Liver (tissue), 9 donors: ENCODE measurements around the gene ASB7. TPM values are rescaled to one million over a fixed set of nuclear protein-coding genes. Genes with fewer than 3 reads are reported as not detected.
"Not testable (repeated sequence)": the region's sequence is repeated elsewhere in the genome, so short reads cannot be mapped to it uniquely, and the experiment has no call there.

ENCODE experiments used
- DNase-seq: peaks from one replicate; pipeline ENCODE4 v3.0.0-alpha.2; 2017; ENCODE audit warnings: low spot score
- H3K27ac ChIP-seq, 2 donors: one replicate each; pipeline ENCODE4 v1.7.0; 2013; ENCODE audit warnings: inconsistent platforms in 2 of 2, low read length in 2 of 2, control low read depth in 1 of 2, low read depth in 1 of 2, mild to moderate bottlenecking in 1 of 2
- H3K27me3 ChIP-seq, 4 donors: one replicate each; pipeline versions ENCODE4 v1.6.1 to v1.7.0; 2013; ENCODE audit warnings: low read length in 3 of 4, inconsistent platforms in 1 of 4, mild to moderate bottlenecking in 1 of 4, moderate library complexity in 1 of 4; ENCODE audit not compliant: control insufficient read depth in 4 of 4, insufficient read depth in 4 of 4
- H3K36me3 ChIP-seq, 4 donors: one replicate each; pipeline versions ENCODE4 v1.6.1 to v1.7.0; 2013; ENCODE audit warnings: low read length in 3 of 4, mild to moderate bottlenecking in 3 of 4, low read depth in 1 of 4, moderate library complexity in 1 of 4; ENCODE audit not compliant: control insufficient read depth in 4 of 4, insufficient read depth in 3 of 4
- H3K4me1 ChIP-seq, 4 donors: one replicate each; pipeline versions ENCODE4 v1.6.1 to v1.7.0; 2013; ENCODE audit warnings: low read length in 3 of 4, mild to moderate bottlenecking in 3 of 4, moderate library complexity in 1 of 4; ENCODE audit not compliant: control insufficient read depth in 4 of 4, insufficient read depth in 4 of 4
- H3K4me3 ChIP-seq, 3 donors: one replicate each; pipeline versions ENCODE4 v1.6.1 to v1.7.0; 2013; ENCODE audit warnings: low read length in 3 of 3, control low read depth in 1 of 3, low read depth in 1 of 3, mild to moderate bottlenecking in 1 of 3
- H3K9ac ChIP-seq, 2 donors: one replicate each; pipeline ENCODE4 v1.7.0; 2013; ENCODE audit warnings: low read length in 2 of 2, mild to moderate bottlenecking in 2 of 2, moderate library complexity in 2 of 2, control low read depth in 1 of 2, low read depth in 1 of 2
- H3K9me3 ChIP-seq, 4 donors: one replicate each; pipeline versions ENCODE4 v1.6.1 to v1.7.0; 2013; ENCODE audit warnings: low read length in 3 of 4; ENCODE audit not compliant: control insufficient read depth in 4 of 4
- EGR1 ChIP-seq, 2 donors: IDR thresholded peaks; 2 replicates each; pipeline ENCODE4 v1.6.1; 2016 to 2018; ENCODE audit warnings: antibody characterized with exemption in 2 of 2, low read depth in 2 of 2
- FOXA1 ChIP-seq: IDR thresholded peaks from 2 replicates; pipeline ENCODE4 v1.6.1; 2016; ENCODE audit warnings: antibody characterized with exemption
- GABPA ChIP-seq, 2 donors: IDR thresholded peaks in 1 of 2; conservative IDR thresholded peaks in 1 of 2; 2 replicates each; pipeline ENCODE4 v1.6.1; 2016; ENCODE audit warnings: antibody characterized with exemption in 2 of 2, mild to moderate bottlenecking in 1 of 2, moderate library complexity in 1 of 2
- HNF4A ChIP-seq, 2 donors: conservative IDR thresholded peaks; 2 replicates each; pipeline ENCODE4 v1.6.1; 2016; ENCODE audit warnings: antibody characterized with exemption in 2 of 2, mild to moderate bottlenecking in 2 of 2
- RAD21 ChIP-seq, 2 donors: IDR thresholded peaks; 2 replicates each; pipeline ENCODE4 v1.6.1; 2016; ENCODE audit warnings: antibody characterized with exemption in 2 of 2, mild to moderate bottlenecking in 2 of 2
- RXRA ChIP-seq, 2 donors: IDR thresholded peaks; 2 replicates each; pipeline ENCODE4 v1.6.1; 2017 to 2018; ENCODE audit warnings: antibody characterized with exemption in 2 of 2, mild to moderate bottlenecking in 1 of 2
- YY1 ChIP-seq: IDR thresholded peaks from 2 replicates; pipeline ENCODE4 v1.6.1; 2016; ENCODE audit warnings: antibody characterized with exemption, mild to moderate bottlenecking
- whole genome bisulfite sequencing: extraction: QIAGEN DNeasy Blood & Tissue Kit; methylation state at CpG from one replicate; pipeline ENCODE4 v1.1.7; 2013; 5-methylcytosine and 5-hydroxymethylcytosine counted together
- polyA plus RNA-seq, 2 donors: library from polyadenylated mRNA; stranded (reverse) in 1 of 2; unstranded in 1 of 2; fragments of 200-250 nt in 1 of 2; fragments of >200 nt in 1 of 2; fragmentation: Nextera tagmentation in 1 of 2; extraction: Ambion mirVana in 1 of 2; gene quantifications; one replicate each; pipeline versions ENCODE4 v1.2.1 to v1.2.3, GENCODE V29; 2013 to 2015
- total RNA-seq, 2 donors: library from RNA; depleted of rRNA; stranded (reverse); fragments of >200 nt; gene quantifications; one replicate each; pipeline ENCODE4 v1.2.3, GENCODE V29; 2014
- TF ChIP-seq, protein P1 (sequence below): IDR thresholded peaks from 2 replicates; pipeline ENCODE4 v1.6.1; 2016; ENCODE audit warnings: antibody characterized with exemption
- TF ChIP-seq, protein P2 (sequence below): fragments of 150-350 bp; IDR thresholded peaks from 2 replicates; pipeline ENCODE4 v1.5.1; 2017; ENCODE audit warnings: improper control_type of control experiment, low read depth, low read length; ENCODE audit not compliant: missing input control
- TF ChIP-seq, protein P3 (sequence below): IDR thresholded peaks from 2 replicates; pipeline ENCODE4 v1.6.1; 2016; ENCODE audit warnings: antibody characterized with exemption
- donor health status: healthy.
- donor health status: healthy.
- donor health status: healthy.
- donor health status: healthy.
- donor health status: healthy.

The ASB7 gene
- total and polyA plus RNA-seq, 4 donors = 3.7 to 12.6 (median 6.5) TPM

DNA sequence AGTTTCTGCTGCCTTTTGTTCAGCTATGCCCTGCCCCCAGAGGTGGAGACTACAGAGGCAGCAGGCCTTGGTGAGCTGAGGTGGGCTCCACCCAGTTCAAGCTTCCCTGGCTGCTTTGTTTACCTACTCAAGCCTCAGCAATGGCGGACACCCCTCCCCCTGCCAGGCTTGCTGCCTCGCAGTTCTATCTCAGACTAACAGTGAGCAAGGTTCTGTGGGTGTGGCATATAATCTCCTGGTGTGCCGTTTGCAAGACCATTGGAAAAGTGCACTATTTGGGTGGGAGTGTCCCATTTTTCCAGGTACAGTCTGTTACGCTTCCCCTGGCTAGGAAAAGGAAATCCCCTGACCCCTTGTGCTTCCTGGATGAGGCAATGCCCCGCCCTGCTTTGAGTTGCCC is 76.8 kb downstream of the ASB7 start:
- 90% methylated on average over 5 of the region's 5 CpGs for WGBS
- H3K27me3 ChIP-seq, H3K4me1 ChIP-seq, H3K9me3 ChIP-seq, DNase-seq, H3K4me3 ChIP-seq, H3K27ac ChIP-seq, H3K36me3 ChIP-seq, H3K9ac ChIP-seq: not testable (repeated sequence)

DNA sequence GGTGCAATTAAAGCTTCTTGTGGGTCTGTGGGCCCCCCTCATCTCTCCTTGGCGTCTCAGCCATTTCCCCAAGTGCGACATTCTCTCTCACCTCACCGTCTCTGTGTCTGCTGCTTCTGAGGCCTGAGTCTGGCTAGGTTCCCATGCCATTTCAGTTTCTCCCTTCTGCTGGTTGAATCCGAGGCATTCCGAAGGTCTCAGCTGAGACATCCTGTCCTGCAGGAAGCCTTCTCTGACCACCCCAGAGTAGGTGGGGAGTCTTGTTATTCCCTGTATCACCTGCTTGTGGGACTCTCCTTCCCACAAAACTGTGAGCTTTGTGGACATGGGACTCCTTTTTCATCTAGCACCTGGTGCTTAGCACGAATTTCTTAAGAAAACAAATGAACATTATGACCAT is 78.3 kb downstream of the ASB7 start:
- 90% methylated on average over 6 of the region's 6 CpGs for WGBS
- H3K4me1 ChIP-seq = no peaks in the 10 kb centered on the region

DNA sequence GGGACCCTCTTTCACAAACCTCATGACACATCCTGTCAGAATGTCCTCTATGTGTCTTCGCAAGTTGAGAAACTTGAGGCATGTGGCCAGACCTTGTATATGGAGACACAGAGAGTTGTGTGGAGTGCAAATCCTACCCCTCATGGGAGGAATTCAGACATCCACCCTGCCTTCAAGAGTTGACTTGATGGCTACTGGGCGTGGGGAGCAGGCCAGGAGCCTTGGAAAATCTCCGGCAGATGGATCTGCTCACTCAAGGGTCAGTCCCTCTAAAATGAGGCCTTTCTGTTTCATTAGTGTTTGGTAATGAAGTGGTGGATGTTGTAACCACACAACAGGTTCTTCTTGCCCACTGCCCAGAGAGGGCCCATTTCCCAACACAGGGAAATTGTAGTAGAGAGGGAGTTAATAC is 79.0 kb downstream of the ASB7 start:
- no peak for DNase-seq

More for the DNA sequence above, 78.3 kb downstream of the ASB7 start:
- no peak for DNase-seq
- H3K9me3 ChIP-seq = no peaks in the 10 kb centered on the region
- H3K4me3 ChIP-seq = no peak overlapping the region
- H3K9ac ChIP-seq = no peak overlapping the region
- TF ChIP-seq, protein P1, sequence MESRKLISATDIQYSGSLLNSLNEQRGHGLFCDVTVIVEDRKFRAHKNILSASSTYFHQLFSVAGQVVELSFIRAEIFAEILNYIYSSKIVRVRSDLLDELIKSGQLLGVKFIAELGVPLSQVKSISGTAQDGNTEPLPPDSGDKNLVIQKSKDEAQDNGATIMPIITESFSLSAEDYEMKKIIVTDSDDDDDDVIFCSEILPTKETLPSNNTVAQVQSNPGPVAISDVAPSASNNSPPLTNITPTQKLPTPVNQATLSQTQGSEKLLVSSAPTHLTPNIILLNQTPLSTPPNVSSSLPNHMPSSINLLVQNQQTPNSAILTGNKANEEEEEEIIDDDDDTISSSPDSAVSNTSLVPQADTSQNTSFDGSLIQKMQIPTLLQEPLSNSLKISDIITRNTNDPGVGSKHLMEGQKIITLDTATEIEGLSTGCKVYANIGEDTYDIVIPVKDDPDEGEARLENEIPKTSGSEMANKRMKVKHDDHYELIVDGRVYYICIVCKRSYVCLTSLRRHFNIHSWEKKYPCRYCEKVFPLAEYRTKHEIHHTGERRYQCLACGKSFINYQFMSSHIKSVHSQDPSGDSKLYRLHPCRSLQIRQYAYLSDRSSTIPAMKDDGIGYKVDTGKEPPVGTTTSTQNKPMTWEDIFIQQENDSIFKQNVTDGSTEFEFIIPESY = no peak
- no peak overlapping the region for H3K27ac ChIP-seq
- H3K36me3 ChIP-seq = no peaks in the 10 kb centered on the region
- peaks cover 0 to 7% (median 0%) of the 10 kb centered on the region in 4 donors for H3K27me3 ChIP-seq

More for the DNA sequence above, 79.0 kb downstream of the ASB7 start:
- H3K27ac ChIP-seq = no peak overlapping the region
- no peaks in the 10 kb centered on the region for H3K36me3 ChIP-seq
- no peaks in the 10 kb centered on the region for H3K4me1 ChIP-seq
- no peak overlapping the region for H3K4me3 ChIP-seq
- H3K9ac ChIP-seq = no peak overlapping the region
- peaks cover 0 to 11% (median under 1%) of the 10 kb centered on the region in 4 donors for H3K27me3 ChIP-seq
- no peaks in the 10 kb centered on the region for H3K9me3 ChIP-seq
- TF ChIP-seq GABPA (IDR thresholded peaks at IDR 0.05 in 1 of 2, conservative IDR thresholded peaks at IDR 0.05 in 1 of 2) (no peak), EGR1 (IDR thresholded peaks at IDR 0.05; ENCODE audit: low read depth in 2 of 2) (no peak), RAD21 (IDR thresholded peaks at IDR 0.05) (no peak), HNF4A (conservative IDR thresholded peaks at IDR 0.05) (no peak), FOXA1 (no peak), YY1 (no peak), RXRA (IDR thresholded peaks at IDR 0.05) (no peak)
- TF ChIP-seq, protein P2, sequence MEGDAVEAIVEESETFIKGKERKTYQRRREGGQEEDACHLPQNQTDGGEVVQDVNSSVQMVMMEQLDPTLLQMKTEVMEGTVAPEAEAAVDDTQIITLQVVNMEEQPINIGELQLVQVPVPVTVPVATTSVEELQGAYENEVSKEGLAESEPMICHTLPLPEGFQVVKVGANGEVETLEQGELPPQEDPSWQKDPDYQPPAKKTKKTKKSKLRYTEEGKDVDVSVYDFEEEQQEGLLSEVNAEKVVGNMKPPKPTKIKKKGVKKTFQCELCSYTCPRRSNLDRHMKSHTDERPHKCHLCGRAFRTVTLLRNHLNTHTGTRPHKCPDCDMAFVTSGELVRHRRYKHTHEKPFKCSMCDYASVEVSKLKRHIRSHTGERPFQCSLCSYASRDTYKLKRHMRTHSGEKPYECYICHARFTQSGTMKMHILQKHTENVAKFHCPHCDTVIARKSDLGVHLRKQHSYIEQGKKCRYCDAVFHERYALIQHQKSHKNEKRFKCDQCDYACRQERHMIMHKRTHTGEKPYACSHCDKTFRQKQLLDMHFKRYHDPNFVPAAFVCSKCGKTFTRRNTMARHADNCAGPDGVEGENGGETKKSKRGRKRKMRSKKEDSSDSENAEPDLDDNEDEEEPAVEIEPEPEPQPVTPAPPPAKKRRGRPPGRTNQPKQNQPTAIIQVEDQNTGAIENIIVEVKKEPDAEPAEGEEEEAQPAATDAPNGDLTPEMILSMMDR = no peak
- TF ChIP-seq, protein P1 = no peak
- TF ChIP-seq, protein P3, sequence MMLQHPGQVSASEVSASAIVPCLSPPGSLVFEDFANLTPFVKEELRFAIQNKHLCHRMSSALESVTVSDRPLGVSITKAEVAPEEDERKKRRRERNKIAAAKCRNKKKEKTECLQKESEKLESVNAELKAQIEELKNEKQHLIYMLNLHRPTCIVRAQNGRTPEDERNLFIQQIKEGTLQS = no peak
- 91% methylated on average over 3 of the region's 3 CpGs for WGBS
